Spleen (tissue), 11 donors: ENCODE measurements around the gene ANO2. TPM values are rescaled to one million over a fixed set of nuclear protein-coding genes. Genes with fewer than 3 reads are reported as not detected.
"Not testable (repeated sequence)": the region's sequence is repeated elsewhere in the genome, so short reads cannot be mapped to it uniquely, and the experiment has no call there.

Source experiments
- DNase-seq: peaks from one replicate; pipeline ENCODE4 v3.0.0-alpha.2; 2020
- H3K27ac ChIP-seq, 8 donors: fragments of 200-600 bp; sonication (generic) in 7 of 8; 1 replicate in 4 of 8; 2 replicates in 4 of 8; pipeline versions ENCODE4 v1.5.0 to v1.8.0; 2016 to 2021; ENCODE audit warnings: inconsistent platforms in 4 of 8, mild to moderate bottlenecking in 4 of 8, moderate library complexity in 1 of 8
- H3K27me3 ChIP-seq, 7 donors: fragments of 200-600 bp; sonication (generic) in 6 of 7; replicated peaks in 1 of 7; 1 replicate in 4 of 7; 2 replicates in 3 of 7; pipeline versions ENCODE4 v1.5.0 to v1.8.0; 2016 to 2021; ENCODE audit warnings: inconsistent platforms in 3 of 7, mild to moderate bottlenecking in 1 of 7
- H3K36me3 ChIP-seq, 6 donors: fragments of 200-600 bp; sonication (generic) in 5 of 6; 1 replicate in 4 of 6; 2 replicates in 2 of 6; pipeline versions ENCODE4 v1.5.0 to v1.8.0; 2016 to 2021; ENCODE audit warnings: inconsistent platforms in 2 of 6
- H3K4me1 ChIP-seq, 6 donors: fragments of 200-600 bp; sonication (generic) in 5 of 6; 1 replicate in 3 of 6; 2 replicates in 3 of 6; pipeline versions ENCODE4 v1.5.0 to v1.8.0; 2016 to 2021; ENCODE audit warnings: inconsistent platforms in 3 of 6
- H3K4me3 ChIP-seq, 8 donors: fragments of 200-600 bp; sonication (generic) in 7 of 8; 1 replicate in 4 of 8; 2 replicates in 4 of 8; pipeline versions ENCODE4 v1.5.0 to v1.8.0; 2016 to 2021; ENCODE audit warnings: inconsistent platforms in 4 of 8, mild to moderate bottlenecking in 4 of 8, moderate library complexity in 2 of 8
- H3K9me3 ChIP-seq, 8 donors: fragments of 200-600 bp; sonication (generic) in 7 of 8; 1 replicate in 4 of 8; 2 replicates in 4 of 8; pipeline versions ENCODE4 v1.5.0 to v1.8.0; 2016 to 2021; ENCODE audit warnings: inconsistent platforms in 4 of 8
- POLR2A ChIP-seq, 3 donors: fragments of 450-650 bp; IDR thresholded peaks; one replicate each; pipeline ENCODE4 v1.5.1; 2017; ENCODE audit warnings: antibody characterized with exemption in 3 of 3, mild to moderate bottlenecking in 1 of 3
- POLR2AphosphoS5 ChIP-seq, 3 donors: sonication (generic); formaldehyde crosslinking; IDR thresholded peaks; one replicate each; pipeline ENCODE4 v1.5.1; 2017; ENCODE audit warnings: antibody characterized with exemption in 3 of 3
- WGBS, 5 donors: extraction: QIAGEN DNeasy Blood & Tissue Kit in 3 of 5; methylation state at CpG; one replicate each; pipeline versions ENCODE4 v1.1.5 to v1.1.7; 2013 to 2018; 5-methylcytosine and 5-hydroxymethylcytosine counted together
- intact Hi-C: fragments of 100-400 bp; cut with DNase I; formaldehyde crosslinking; loops from one replicate; pipeline ENCODE4 v1.15.0; 2023; ENCODE audit warnings: low total_unique reads
- polyA plus RNA-seq, 3 donors: library from polyadenylated mRNA; stranded (reverse); fragments of 200-250 nt; gene quantifications; one replicate each; pipeline ENCODE4 v1.2.1, GENCODE V29; 2013
- total RNA-seq, 7 donors: library from RNA; depleted of rRNA in 3 of 7; stranded (reverse); fragments of >200 nt in 3 of 7; fragmentation: NEBNext Ultra II Directional in 4 of 7; extraction: Animal tissue kit (Norgen Biotek cat#: 25700) in 4 of 7; gene quantifications; one replicate each; pipeline versions ENCODE4 v1.1.0 to v1.2.1, GENCODE V29; 2016 to 2021
- TF ChIP-seq, protein P1 (sequence below), 11 experiments: fragments of 200-600 bp in 7 of 11; fragments of 450-650 bp in 4 of 11; sonication (generic) in 4 of 11; IDR thresholded peaks in 8 of 11; conservative IDR thresholded peaks in 3 of 11; 1 replicate in 7 of 11; 2 replicates in 4 of 11; pipeline versions ENCODE4 v1.4.0 to v1.8.0; 2016 to 2021; ENCODE audit warnings: antibody characterized with exemption in 11 of 11, inconsistent platforms in 4 of 11, mild to moderate bottlenecking in 1 of 11
- donor health status: healthy with polysubstance abuse.
- donor health status: DM: no; HTN: no; CAD: no; lungs with moderate emphysema.
- donor health status: DM: no; HTN: no; CAD: no.
- donor health status: Bipolar disorder and iron deficiency.
- donor health status: healthy.
- donor health status: DM: no; HTN: no; CAD: no.
- donor health status: DM: yes; HTN: yes; CAD: no.

The ANO2 gene
- total and polyA plus RNA-seq, 10 donors: 1.1 to 35.1 (median 14.2) TPM

DNA sequence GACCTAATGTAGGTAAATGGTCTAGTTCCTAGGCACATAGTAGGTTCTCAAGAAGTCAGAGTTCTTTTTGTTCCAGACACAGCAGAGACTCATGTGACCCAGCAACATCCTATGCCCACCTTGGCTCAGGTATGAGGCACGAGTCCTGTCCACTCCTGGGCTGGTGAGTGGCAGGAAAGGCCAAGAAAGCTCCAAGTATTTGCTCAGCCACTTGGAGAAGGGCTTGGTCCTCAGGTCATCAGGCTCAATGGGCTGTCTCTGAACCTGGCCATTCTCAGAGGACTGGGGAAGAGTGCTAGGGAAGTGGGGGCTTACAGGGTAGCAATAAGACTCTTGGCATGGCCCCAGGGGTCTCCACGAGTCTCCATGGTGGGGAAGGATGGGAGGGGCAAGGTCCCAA is 260.1 kb downstream of the ANO2 start:
- 58 to 81% (median 68%) methylated on average over 2 of the region's 2 CpGs for WGBS, 5 donors
- H3K4me1 ChIP-seq: no peaks in the 10 kb centered on the region

DNA sequence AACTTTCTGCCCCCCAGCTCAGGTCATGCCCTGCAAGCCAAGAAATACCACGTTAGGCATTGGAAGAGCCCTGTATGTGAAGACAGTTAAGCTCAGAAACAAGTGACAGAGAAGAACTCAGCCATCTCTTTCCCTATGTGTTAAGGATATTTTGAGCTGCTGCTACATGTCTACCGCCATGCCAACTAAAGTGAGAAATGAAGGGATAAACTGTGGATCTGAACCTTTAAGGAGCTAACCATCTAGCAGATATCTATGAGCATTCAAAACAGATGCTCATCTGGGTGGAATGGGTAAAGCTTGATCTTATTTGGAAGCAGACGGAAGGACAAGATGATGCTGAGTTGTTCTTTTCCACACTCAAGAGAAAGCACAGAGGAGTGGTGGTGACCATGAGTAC is 262.5 kb downstream of the ANO2 start:
- H3K27ac ChIP-seq: no peak overlapping the region
- intact Hi-C loops: no loop called here
- H3K4me3 ChIP-seq: no peak overlapping the region
- H3K4me1 ChIP-seq: no peaks in the 10 kb centered on the region
- WGBS, 5 donors: 80 to 89% (median 85%) methylated on average over 3 of the region's 3 CpGs
- H3K27me3 ChIP-seq: peaks cover 0 to 8% (median 0%) of the 10 kb centered on the region in 7 donors
- no peak for DNase-seq
- no peaks in the 10 kb centered on the region for H3K36me3 ChIP-seq
- H3K9me3 ChIP-seq: no peaks in the 10 kb centered on the region
- TF ChIP-seq POLR2AphosphoS5 (IDR thresholded peaks at IDR 0.05) (no peak), POLR2A (IDR thresholded peaks at IDR 0.05) (no peak)
- TF ChIP-seq, protein P1, sequence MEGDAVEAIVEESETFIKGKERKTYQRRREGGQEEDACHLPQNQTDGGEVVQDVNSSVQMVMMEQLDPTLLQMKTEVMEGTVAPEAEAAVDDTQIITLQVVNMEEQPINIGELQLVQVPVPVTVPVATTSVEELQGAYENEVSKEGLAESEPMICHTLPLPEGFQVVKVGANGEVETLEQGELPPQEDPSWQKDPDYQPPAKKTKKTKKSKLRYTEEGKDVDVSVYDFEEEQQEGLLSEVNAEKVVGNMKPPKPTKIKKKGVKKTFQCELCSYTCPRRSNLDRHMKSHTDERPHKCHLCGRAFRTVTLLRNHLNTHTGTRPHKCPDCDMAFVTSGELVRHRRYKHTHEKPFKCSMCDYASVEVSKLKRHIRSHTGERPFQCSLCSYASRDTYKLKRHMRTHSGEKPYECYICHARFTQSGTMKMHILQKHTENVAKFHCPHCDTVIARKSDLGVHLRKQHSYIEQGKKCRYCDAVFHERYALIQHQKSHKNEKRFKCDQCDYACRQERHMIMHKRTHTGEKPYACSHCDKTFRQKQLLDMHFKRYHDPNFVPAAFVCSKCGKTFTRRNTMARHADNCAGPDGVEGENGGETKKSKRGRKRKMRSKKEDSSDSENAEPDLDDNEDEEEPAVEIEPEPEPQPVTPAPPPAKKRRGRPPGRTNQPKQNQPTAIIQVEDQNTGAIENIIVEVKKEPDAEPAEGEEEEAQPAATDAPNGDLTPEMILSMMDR (IDR thresholded peaks at IDR 0.05 in 8 of 11, conservative IDR thresholded peaks at IDR 0.05 in 3 of 11): no peak

More for the DNA sequence above, 260.1 kb downstream of the ANO2 start:
- Histone ChIP-seq H3K27ac (no peak overlapping the region), H3K9me3 (no peaks in the 10 kb centered on the region), H3K4me3 (no peak overlapping the region), H3K36me3 (no peaks in the 10 kb centered on the region), H3K27me3 (peaks cover 0 to 8% (median 0%) of the 10 kb centered on the region in 7 donors)
- TF ChIP-seq, protein P1 (IDR thresholded peaks at IDR 0.05 in 8 of 11, conservative IDR thresholded peaks at IDR 0.05 in 3 of 11): no peak
- TF ChIP-seq POLR2A (IDR thresholded peaks at IDR 0.05) (no peak), POLR2AphosphoS5 (IDR thresholded peaks at IDR 0.05) (no peak)
- DNase-seq: no peak
- intact Hi-C loops: no loop called here

DNA sequence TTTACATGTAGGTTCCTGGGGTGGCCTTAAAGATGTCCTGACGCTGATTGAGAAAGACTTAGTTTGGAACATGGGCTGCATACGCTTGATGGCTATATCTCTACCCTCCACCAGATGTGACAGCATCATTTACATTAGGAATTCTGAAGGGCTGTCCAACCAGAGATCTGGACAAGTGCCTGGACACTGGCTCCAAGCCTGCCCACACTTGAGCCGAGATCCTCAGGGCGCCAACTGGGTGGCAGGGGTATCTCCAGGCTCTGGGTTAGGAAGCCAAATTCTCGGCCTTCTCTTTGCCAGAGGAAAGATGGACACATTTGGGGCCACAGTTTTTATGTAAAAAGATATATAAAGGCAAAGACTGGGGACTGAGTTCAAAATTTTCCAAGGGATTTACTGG is 266.9 kb downstream of the ANO2 start:
- Histone ChIP-seq H3K4me1 (no peaks in the 10 kb centered on the region), H3K36me3 (no peaks in the 10 kb centered on the region), H3K9me3 (no peaks in the 10 kb centered on the region), H3K27me3 (peaks cover 0 to 3% (median 0%) of the 10 kb centered on the region in 7 donors), H3K27ac (no peak overlapping the region), H3K4me3 (no peak overlapping the region)
- 71 to 97% (median 78%) methylated on average over 5 of the region's 5 CpGs for WGBS, 5 donors
- intact Hi-C loops: no loop called here
- no peak for DNase-seq
- TF ChIP-seq POLR2A (IDR thresholded peaks at IDR 0.05) (no peak), POLR2AphosphoS5 (IDR thresholded peaks at IDR 0.05) (no peak)
- TF ChIP-seq, protein P1 (IDR thresholded peaks at IDR 0.05 in 8 of 11, conservative IDR thresholded peaks at IDR 0.05 in 3 of 11): no peak

DNA sequence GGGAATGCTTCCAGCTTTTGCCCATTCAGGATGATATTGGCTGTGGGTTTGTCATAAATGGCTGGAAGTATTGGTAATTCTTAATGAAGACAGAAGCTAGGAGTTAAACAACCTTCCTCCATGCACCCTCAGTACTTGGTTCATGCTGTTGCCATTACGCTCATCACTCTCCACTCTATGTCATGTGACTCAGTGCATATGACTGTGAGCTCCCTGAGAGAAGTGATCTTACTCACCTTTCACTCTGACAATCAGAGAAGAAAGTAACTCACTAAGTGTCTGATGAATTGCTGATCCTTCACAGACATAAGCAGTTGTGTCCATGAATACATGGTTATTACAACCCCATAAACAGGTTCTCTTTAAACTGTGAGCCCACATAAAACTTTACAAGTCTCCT is 275.4 kb downstream of the ANO2 start:
- H3K36me3 ChIP-seq, H3K4me3 ChIP-seq, H3K4me1 ChIP-seq, H3K27me3 ChIP-seq, H3K9me3 ChIP-seq, DNase-seq, intact Hi-C loops, H3K27ac ChIP-seq: not testable (repeated sequence)
- WGBS, 5 donors: 76 to 91% (median 85%) methylated on average over 1 of the region's 1 CpG

DNA sequence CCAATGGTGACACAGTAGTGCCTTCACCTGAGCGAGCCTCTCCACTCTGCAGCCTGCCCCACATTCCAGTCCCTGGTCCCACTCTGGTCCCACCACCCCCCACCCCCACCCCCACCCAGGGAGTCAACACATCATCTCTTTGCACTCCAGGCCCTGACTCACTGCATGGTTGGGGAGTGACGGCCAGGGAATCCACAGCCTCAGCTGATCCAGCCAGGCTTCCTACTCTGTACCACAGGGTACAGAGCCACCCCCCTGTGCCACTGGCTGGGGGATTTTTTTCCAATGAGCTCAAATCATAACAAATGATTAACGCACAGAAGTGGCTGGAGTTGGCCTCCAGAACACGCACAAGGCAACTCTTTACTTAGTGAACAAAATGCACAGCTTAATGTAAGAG is 279.4 kb downstream of the ANO2 start:
- 82 to 97% (median 87%) methylated on average over 3 to 4 of the region's 4 CpGs for WGBS, 5 donors
- Histone ChIP-seq H3K4me3 (no peak overlapping the region), H3K36me3 (no peaks in the 10 kb centered on the region), H3K27ac (no peak overlapping the region), H3K9me3 (no peaks in the 10 kb centered on the region), H3K27me3 (no peaks in the 10 kb centered on the region), H3K4me1 (no peaks in the 10 kb centered on the region)
- DNase-seq: no peak
- intact Hi-C loops: no loop called here
- TF ChIP-seq POLR2AphosphoS5 (IDR thresholded peaks at IDR 0.05) (no peak), POLR2A (IDR thresholded peaks at IDR 0.05) (no peak)
- TF ChIP-seq, protein P1 (IDR thresholded peaks at IDR 0.05 in 8 of 11, conservative IDR thresholded peaks at IDR 0.05 in 3 of 11): no peak
